Stimulated activated CD4-positive, alpha-beta T cell treated with anti-CD3 and anti-CD28 coated beads, Interleukin-4, amount 100 ng/mL, for 48 hours (primary cell): ENCODE measurements around the gene IL1F10.
A peak's percentile ranks its signal among the peaks of the same experiment; 100 is the strongest.

Experiments used
- DNase-seq, 2 donors: peaks; one replicate each; pipeline ENCODE4 v3.0.0-alpha.2; 2020; ENCODE audit warnings: low read depth in 2 of 2

Gene IL1F10

DNA sequence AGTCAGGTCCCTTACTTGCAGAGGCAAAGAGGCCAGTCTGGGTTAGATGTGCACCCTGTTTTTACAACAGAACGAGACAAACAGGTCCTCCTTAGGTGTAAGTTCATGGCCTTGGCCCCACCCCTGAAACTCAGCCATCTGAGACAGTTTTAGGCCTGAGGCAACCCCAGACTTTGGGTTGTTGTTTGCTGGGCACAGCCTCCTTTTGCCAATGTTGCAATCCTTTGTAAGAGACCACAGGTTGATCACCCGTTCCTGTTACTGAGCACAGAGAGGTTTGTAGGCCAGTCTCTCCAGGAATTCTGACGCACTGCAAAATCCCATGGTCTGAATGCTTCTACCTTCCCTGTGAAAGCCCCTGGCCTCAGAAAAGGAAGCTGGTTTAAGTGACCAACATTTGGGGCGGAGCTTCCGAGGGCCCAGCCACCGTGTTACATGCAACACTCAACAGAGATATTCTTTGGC is 44.1 kb downstream of the IL1F10 start:
- no peak for DNase-seq

DNA sequence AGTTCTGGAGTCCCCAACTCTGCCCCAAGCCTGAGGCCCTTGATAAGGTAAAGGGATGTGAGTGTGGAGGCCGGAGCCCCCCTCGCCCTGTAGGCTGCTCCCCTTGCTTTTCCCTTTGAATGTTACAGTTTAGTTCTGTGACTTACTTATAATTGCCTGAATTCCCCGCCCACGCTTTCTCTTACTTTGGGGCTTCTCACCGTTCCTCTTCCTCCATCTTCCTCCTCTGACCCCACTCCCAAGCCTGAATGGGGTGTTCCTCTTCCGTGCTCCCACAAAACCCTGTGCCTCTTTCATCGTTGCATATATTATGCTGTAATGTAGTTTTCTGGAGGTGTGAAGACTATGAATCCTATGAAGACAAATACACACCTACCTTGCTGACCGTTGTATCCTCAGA is 44.7 kb downstream of the IL1F10 start:
- DNase-seq = no peak

DNA sequence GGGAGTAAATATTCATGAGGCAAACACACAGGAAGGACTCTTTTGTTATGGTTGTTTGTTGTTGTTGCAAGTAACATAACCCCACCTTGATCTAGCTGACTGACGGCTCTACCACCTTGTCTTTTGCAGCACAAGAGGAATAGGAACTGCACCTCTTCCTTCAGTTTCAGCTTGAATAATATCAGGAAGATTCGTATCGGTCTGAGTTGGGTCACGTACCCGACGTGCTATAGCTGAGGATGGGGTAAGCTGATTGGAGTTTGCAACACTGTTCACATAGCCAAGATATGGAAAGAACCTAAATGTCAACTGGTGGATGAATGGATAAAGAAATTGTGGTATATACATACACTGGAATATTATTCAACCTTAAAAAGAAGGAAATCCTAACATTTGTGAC is 45.1 kb downstream of the IL1F10 start:
- no peak for DNase-seq

DNA sequence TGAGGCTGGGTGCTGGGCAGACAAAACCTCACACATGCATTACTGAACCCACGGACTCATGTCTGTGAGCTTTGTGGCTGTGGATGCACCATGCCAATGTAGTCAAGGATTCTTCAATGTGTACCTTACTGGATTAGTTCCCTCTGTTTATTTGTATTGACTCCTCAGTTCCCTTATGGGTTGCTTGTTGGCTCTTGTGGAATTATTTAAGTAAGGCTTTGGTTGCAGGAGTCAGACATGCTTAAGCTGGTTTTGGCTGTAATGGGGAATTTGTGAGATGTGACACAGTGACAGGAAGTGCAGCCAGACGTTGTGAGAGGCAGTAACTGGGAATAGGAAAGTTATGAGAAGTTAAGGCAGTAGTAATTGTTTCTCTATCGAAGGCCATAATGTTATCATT is 46.0 kb downstream of the IL1F10 start:
- no peak for DNase-seq

DNA sequence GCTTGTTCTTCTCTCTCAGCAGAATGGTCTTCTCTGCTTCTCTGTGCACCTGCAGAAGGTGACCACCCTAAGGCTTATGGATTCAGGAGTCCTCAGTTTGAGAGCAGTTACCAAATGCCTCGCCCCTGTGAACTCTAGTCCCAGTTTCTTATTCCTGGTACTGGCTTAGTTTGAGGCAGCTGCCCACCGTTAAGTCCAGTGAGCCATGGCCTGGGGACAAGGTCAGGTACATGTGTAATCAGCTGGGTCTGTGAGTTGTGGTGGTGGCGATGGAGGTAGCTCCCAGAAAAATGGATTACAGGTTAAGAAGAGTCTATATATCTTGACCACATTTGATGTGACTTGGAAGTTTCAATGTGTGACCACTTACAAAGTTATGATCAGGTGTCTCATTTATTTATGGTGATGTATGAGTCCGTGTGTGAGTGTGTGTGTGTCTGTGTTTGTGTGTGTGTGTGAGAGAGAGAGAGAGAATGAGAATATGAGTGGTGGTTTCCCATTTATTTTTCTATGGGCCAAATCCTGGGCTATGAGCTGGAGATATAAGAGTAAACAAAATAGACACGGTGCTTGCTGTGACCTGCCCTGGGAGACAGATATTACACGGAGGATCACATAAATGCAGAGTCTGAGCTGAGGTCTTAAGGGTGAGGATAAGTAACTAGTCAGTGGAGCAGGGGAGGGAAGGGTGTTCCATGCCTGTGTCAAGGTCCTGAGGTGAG is 46.6 kb downstream of the IL1F10 start:
- DNase-seq = no peak

DNA sequence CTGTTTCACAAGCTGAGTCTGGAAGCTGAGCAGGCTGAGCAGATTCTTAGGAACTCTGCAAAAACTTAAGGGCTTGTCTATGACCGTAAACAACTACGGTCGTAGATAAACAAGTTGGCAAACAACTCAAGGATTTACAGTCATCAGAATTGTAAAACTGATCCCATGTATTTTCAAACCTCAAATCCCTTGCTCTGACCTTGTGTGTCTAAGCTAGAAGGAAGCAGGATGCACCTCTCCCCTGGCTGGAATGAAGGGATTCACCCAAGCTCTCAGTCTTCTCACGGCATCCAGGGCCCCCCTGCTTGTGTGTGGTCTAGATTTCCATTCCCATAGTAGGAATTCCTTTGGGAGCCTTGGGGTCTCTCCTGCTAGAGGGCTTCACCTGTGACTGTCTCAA is 47.2 kb downstream of the IL1F10 start:
- DNase-seq = no peak

DNA sequence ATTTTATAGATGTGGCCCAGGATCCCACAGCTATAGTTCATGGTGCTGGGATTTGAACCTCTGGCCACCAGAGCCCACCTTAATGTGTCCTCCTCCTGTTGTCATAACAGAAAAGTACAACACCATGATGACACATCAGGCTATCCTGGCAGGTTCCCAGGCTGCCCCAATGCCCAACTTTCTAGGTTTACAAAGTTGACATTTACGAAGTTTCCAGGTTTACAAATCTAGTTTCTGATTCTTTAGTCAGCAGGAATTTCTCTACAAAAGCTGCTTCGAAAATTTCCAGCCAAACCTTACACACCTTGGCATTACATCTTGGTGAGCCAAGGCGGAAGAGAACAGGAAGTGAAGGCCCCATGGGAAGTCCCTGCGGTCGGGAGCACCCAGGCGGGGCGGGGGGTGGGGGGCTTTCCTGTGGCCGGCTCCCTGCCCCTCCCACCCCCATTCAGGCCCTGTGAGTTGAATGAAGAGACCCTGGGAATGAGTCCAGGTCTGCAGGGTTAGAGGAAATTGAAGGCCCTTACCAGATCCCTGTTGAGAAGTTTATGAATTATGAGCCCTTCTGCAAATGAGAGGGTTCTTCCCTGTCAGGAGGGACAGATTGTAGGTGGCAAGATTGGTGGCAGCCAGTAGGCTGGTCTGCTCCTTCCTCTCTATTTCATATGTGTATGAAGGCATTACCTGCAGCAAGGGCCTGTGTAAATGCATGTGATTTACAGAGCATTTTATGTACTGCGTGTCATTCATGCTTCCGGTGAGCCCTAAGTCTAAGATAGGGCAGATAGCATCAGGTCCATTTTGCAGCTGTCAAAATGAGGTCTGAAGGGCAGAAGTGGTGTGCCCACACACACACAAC is 48.6 kb downstream of the IL1F10 start:
- DNase-seq = no peak

DNA sequence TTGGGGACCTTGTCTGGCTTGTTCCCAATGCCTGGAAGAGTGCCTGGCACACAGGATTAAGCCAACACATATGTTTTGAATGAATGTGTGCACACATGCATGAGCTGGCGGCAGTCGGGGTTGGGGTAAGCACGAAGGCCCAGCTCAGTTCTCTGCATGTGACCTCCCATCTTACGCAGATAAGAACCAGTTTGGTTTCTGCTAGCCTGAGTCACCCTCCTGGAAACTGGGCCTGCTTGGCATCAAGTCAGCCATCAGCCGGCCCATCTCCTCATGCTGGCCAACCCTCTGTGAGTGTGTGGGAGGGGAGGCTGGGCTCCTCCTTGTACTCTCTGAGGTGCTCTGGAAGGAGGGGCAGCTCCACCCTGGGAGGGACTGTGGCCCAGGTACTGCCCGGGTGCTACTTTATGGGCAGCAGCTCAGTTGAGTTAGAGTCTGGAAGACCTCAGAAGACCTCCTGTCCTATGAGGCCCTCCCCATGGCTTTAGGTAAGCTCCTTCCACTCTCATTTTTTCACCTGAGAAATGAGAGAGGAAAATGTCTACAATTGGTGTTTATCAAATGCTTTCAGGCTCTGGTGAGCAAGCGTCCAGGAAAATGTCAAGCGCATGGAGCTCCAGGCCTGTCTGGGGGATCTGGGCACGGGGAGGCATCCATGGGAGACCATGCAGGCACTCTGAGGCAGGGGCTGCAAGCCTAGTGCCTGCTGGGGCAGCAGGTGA is 49.9 kb downstream of the IL1F10 start:
- DNase-seq = peak; percentile 32 to 46

DNA sequence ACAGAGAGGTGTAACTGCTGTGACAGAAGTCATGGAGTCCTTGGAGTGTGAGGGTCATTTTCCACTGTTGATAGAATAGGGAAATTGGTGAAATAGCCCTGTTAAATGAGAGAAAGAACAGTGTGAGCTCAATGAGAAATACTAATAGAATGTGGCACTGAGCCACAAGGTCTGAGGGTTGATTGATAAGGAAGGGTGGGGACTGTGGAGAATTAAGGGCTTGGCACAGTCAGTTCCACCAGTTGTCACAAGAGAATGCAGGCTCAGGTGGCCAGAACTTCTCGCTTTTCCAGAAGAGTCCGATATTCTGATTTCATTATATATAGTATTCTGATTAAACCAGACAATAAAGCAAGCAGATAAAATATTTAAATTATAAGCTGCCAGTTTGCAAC is 50.5 kb downstream of the IL1F10 start:
- DNase-seq = no peak

DNA sequence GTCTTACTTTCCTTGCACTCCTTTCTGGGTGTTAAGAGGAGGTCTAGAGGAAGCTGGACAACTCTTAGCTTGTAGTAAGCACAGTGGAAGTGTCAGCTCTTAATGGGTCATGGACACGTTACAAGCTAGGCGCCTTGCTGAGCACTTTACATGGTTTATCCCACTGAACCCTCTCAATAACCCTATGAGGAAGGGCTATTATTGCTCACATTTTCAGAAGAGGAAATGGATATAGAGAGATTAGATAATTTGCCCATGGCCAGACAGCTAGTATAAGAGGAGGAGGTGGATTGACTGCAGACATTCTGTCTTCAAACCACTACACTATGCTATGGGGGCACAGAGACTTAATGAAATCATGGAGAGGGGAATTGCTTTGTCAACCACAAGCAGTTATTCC is 51.3 kb downstream of the IL1F10 start:
- no peak for DNase-seq

DNA sequence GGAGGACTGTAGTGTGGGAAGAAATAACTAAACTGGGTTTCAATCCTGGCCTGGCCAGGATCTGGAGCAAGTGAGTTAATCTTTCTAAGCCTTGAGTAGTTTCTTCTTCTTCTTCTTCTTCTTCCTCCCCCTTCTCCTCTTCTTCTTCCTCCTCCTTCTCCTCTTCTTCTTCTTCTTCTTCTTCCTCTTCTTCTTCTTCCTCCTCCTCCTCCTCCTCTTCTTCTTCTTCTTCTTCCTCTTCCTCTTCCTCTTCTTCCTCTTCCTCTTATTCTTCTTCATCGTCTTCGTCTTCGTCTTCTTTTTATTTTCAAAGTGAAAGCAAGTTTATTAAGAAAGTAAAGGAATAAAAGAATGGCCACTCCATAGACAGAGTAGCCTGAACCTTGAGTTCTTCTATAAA is 53.1 kb downstream of the IL1F10 start:
- DNase-seq = no peak

DNA sequence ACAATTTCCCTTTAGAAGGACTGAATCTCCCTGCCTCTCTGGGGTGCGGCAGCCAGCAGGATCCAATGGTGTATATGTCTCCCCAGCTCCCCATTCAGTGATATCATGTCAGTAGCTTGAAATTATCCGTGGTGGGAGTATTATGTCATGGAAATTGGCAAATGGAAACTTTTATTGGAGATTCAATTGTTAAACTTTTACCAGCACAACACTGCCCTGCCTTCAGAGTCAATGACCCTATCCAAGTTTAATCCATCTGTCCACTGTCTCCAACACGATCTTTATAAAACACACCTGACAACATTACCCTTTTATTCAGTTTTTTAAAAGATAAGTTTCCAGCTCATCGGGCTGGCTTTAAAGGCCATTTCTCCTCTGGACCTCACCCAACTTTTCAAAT is 54.6 kb downstream of the IL1F10 start:
- no peak for DNase-seq

DNA sequence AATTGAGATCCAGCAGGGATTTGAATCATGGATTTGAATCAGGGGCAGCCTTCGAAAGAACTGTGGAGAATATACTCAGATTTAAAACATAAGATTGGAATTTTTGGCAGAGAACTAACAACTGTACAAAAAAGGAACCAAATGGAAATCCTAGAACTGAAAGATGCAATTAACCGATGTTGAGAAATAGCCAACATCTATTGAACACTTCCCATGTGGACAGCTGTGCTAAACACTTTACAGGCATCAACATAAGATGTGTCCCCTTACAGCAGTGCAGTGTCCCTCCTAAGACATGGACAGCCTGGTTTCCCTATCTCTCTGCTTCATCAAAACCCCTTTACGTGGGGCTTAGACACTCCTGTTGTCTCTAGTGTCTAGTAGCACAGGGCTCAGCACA is 56.0 kb downstream of the IL1F10 start:
- DNase-seq = no peak

DNA sequence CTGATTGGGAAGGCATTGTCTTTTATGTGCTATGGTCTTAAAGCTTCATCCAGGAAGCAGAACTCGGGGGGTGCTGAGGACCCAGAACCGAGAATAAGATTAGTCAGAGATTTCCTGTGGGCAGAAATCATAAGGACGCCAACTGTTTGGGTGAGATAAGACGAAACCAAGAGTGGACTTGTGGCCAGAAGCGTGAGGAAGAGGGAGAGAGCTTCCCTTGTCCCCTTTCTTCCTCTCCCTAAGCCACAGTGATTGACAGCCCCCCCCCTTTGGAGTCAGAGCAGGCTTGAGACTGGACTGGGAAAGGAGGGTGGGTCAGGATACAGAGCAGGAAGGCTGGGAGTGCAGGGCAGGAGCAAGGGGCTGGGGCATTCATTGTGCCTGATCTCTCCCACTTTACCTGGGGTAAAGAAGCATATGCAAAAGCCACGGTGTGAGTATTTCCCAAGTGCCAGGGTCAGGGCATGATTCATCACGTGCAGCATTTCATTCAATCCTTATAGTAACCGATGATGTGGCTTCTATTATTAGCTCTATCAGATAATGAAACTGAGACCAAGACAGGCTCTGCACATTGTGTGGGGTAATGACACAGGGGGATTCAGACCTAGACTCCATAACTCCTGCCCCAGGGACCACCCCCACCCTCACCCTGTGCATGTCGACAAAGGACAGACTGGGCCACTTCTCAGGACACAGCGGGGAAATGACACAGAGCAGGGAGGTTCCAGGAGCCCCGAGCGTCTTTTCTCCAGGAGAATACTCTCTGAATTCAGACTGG is 56.6 kb downstream of the IL1F10 start:
- DNase-seq = no peak
